Lung (tissue), 12 donors: Measurements from ENCODE around the gene UNC5B. TPM values are rescaled to one million over a fixed set of nuclear protein-coding genes. Genes with fewer than 3 reads are reported as not detected.

Source experiments
- ATAC-seq: fragments of 200-7000 bp; cut with Tn5 transposase; one replicate; pipeline ENCODE4 v1.9.1; 2020; ENCODE audit warnings: moderate number of reproducible peaks; ENCODE audit not compliant: insufficient read depth, low FRiP score
- DNase-seq, 3 donors: peaks; one replicate each; pipeline ENCODE4 v3.0.0-alpha.2; 2013 to 2017
- H3K27ac ChIP-seq, 2 donors: one replicate each; pipeline ENCODE4 v1.5.1; 2013; ENCODE audit warnings: mild to moderate bottlenecking in 2 of 2, moderate library complexity in 2 of 2, control low read depth in 1 of 2, inconsistent platforms in 1 of 2, low read depth in 1 of 2, low read length in 1 of 2
- H3K27me3 ChIP-seq, 3 donors: one replicate each; pipeline ENCODE4 v1.5.1; 2013; ENCODE audit warnings: low read length in 2 of 3; ENCODE audit not compliant: control insufficient read depth in 3 of 3, insufficient read depth in 3 of 3
- H3K36me3 ChIP-seq, 4 donors: one replicate each; pipeline ENCODE4 v1.5.1; 2013; ENCODE audit warnings: low read length in 4 of 4, mild to moderate bottlenecking in 1 of 4, moderate library complexity in 1 of 4; ENCODE audit not compliant: control insufficient read depth in 4 of 4, insufficient read depth in 4 of 4
- H3K4me1 ChIP-seq, 5 donors: one replicate each; pipeline ENCODE4 v1.5.1; 2013; ENCODE audit warnings: low read length in 5 of 5, mild to moderate bottlenecking in 2 of 5, moderate library complexity in 1 of 5; ENCODE audit not compliant: control insufficient read depth in 5 of 5, insufficient read depth in 5 of 5
- H3K4me3 ChIP-seq: one replicate; pipeline ENCODE4 v1.5.1; 2013; ENCODE audit warnings: mild to moderate bottlenecking, control low read depth, moderate library complexity
- H3K9ac ChIP-seq, 2 donors: one replicate each; pipeline ENCODE4 v1.5.1; 2013; ENCODE audit warnings: low read length in 2 of 2, control low read depth in 1 of 2; ENCODE audit not compliant: insufficient read depth in 1 of 2
- H3K9me3 ChIP-seq, 4 donors: one replicate each; pipeline ENCODE4 v1.5.1; 2013; ENCODE audit warnings: low read length in 3 of 4, mild to moderate bottlenecking in 1 of 4, moderate library complexity in 1 of 4; ENCODE audit not compliant: control insufficient read depth in 4 of 4, insufficient read depth in 3 of 4
- CTCF ChIP-seq: IDR thresholded peaks from 2 replicates; pipeline ENCODE4 v1.5.1; 2012; ENCODE audit warnings: mild to moderate bottlenecking; ENCODE audit errors: control extremely low read depth, extremely low read depth
- WGBS, 2 donors: extraction: QIAGEN DNeasy Blood & Tissue Kit; methylation state at CpG; one replicate each; pipeline ENCODE4 v1.1.7; 2013; 5-methylcytosine and 5-hydroxymethylcytosine counted together
- polyA plus RNA-seq, 2 donors: library from polyadenylated mRNA; stranded (reverse); fragments of 200-250 nt; gene quantifications; one replicate each; pipeline ENCODE4 v1.2.1, GENCODE V29; 2013
- total RNA-seq, 2 donors: library from RNA; depleted of rRNA in 1 of 2; stranded (reverse); fragments of >200 nt in 1 of 2; gene quantifications; one replicate each; pipeline ENCODE4 v1.2.1, GENCODE V29; 2014 to 2021
- donor health status: control.
- donor health status: control.
- donor health status: Bipolar disorder and iron deficiency.
- donor health status: healthy.
- donor health status: DM: yes; HTN: yes; CAD: no.

The UNC5B gene
- total and polyA plus RNA-seq, 4 donors: 4.4 to 23.8 (median 8.3) TPM

- peak; percentile 39 to 77 (median 60) for DNase-seq
- WGBS, 2 donors: 71 to 85% methylated on average over 8 of the region's 8 CpGs
- peaks cover 0 to 18% (median 0%) of the 10 kb centered on the region in 5 donors for H3K4me1 ChIP-seq
- H3K27ac ChIP-seq: no peak overlapping the region
- no peaks in the 10 kb centered on the region for H3K36me3 ChIP-seq
- ATAC-seq: no peak
- H3K27me3 ChIP-seq: no peaks in the 10 kb centered on the region
- no peak overlapping the region for H3K4me3 ChIP-seq
- TF ChIP-seq CTCF: no peak
- no peaks in the 10 kb centered on the region for H3K9me3 ChIP-seq
- H3K9ac ChIP-seq: no peak overlapping the region
Measured at GRCh38 chr10:71307469-71308085, 95.2 kb downstream of the UNC5B start.

GRCh38 chr10:71308244-71308643, 95.9 kb downstream of the UNC5B start:
- Histone ChIP-seq H3K9ac (no peak overlapping the region), H3K27ac (no peak overlapping the region), H3K4me3 (no peak overlapping the region), H3K36me3 (no peaks in the 10 kb centered on the region), H3K4me1 (peaks cover 0 to 25% (median 0%) of the 10 kb centered on the region in 5 donors), H3K27me3 (no peaks in the 10 kb centered on the region), H3K9me3 (no peaks in the 10 kb centered on the region)
- 72 to 91% methylated on average over 2 of the region's 2 CpGs for WGBS, 2 donors
- DNase-seq (no peak), ATAC-seq (no peak)
- TF ChIP-seq CTCF: no peak

- Histone ChIP-seq H3K36me3 (no peaks in the 10 kb centered on the region), H3K9ac (no peak overlapping the region), H3K27ac (no peak overlapping the region), H3K9me3 (no peaks in the 10 kb centered on the region), H3K4me3 (no peak overlapping the region), H3K27me3 (no peaks in the 10 kb centered on the region), H3K4me1 (peaks cover 0 to 32% (median 0%) of the 10 kb centered on the region in 5 donors)
- ATAC-seq: no peak
- 64 to 86% methylated on average over 3 of the region's 3 CpGs for WGBS, 2 donors
- TF ChIP-seq CTCF: no peak
- no peak for DNase-seq
Measured at GRCh38 chr10:71308985-71309384, 96.6 kb downstream of the UNC5B start.

- no peak for DNase-seq
- Histone ChIP-seq H3K4me1 (peaks cover 0 to 38% (median 3%) of the 10 kb centered on the region in 5 donors), H3K9ac (no peak overlapping the region), H3K27ac (no peak overlapping the region), H3K9me3 (no peaks in the 10 kb centered on the region), H3K36me3 (no peaks in the 10 kb centered on the region), H3K27me3 (no peaks in the 10 kb centered on the region), H3K4me3 (no peak overlapping the region)
- WGBS, 2 donors: 54 to 79% methylated on average over 3 of the region's 3 CpGs
- TF ChIP-seq CTCF: no peak
- ATAC-seq: no peak
Measured at GRCh38 chr10:71309919-71310318, 97.5 kb downstream of the UNC5B start.
